WTC11 (cell line): Measurements from ENCODE around the gene SLC39A6. TPM values are rescaled to one million over a fixed set of nuclear protein-coding genes. Genes with fewer than 3 reads are reported as not detected.

Source experiments
- CREM ChIP-seq: sonication (generic); formaldehyde crosslinking; IDR thresholded peaks from 2 replicates; pipeline ENCODE4 v1.8.1; 2022; ENCODE audit warnings: mild to moderate bottlenecking, missing genetic modification reagents, moderate library complexity
- ESRRA ChIP-seq: sonication (generic); formaldehyde crosslinking; IDR thresholded peaks from 2 replicates; pipeline ENCODE4 v1.8.1; 2022; ENCODE audit warnings: mild to moderate bottlenecking, missing genetic modification reagents, borderline replicate concordance
- FOXP1 ChIP-seq: sonication (generic); formaldehyde crosslinking; IDR thresholded peaks from 2 replicates; pipeline ENCODE4 v1.8.0; 2022; ENCODE audit warnings: missing genetic modification reagents, mild to moderate bottlenecking, moderate library complexity, borderline replicate concordance
- GABPB1 ChIP-seq: sonication (generic); formaldehyde crosslinking; IDR thresholded peaks from 2 replicates; pipeline ENCODE4 v1.8.1; 2023; ENCODE audit warnings: mild to moderate bottlenecking, missing genetic modification reagents
- HMGA2 ChIP-seq: fragments of 250-450 bp; sonication (Bioruptor Pico); IDR thresholded peaks from 2 replicates; pipeline ENCODE4 v1.4.0; 2021; ENCODE audit warnings: mild to moderate bottlenecking, moderate library complexity
- HMGXB4 ChIP-seq: sonication (generic); formaldehyde crosslinking; IDR thresholded peaks from 2 replicates; pipeline ENCODE4 v1.8.1; 2023; ENCODE audit warnings: mild to moderate bottlenecking, moderate library complexity, missing genetic modification reagents
- MXD4 ChIP-seq: fragments of 250-450 bp; sonication (Bioruptor Pico); IDR thresholded peaks from 2 replicates; pipeline ENCODE4 v1.8.0; 2021; ENCODE audit warnings: mild to moderate bottlenecking, moderate library complexity, borderline replicate concordance
- OVOL2 ChIP-seq: fragments of 250-450 bp; sonication (Bioruptor Pico); IDR thresholded peaks from 2 replicates; pipeline ENCODE4 v1.9.0; 2021; ENCODE audit warnings: mild to moderate bottlenecking, borderline replicate concordance
- RORB ChIP-seq: fragments of 250-450 bp; sonication (Bioruptor Pico); IDR thresholded peaks from 2 replicates; pipeline ENCODE4 v1.9.0; 2021; ENCODE audit warnings: mild to moderate bottlenecking
- SMAD3 ChIP-seq: sonication (generic); formaldehyde crosslinking; IDR thresholded peaks from 2 replicates; pipeline ENCODE4 v1.8.0; 2022; ENCODE audit warnings: missing genetic modification reagents, mild to moderate bottlenecking, borderline replicate concordance
- TP53 ChIP-seq: sonication (generic); formaldehyde crosslinking; IDR thresholded peaks from 2 replicates; pipeline ENCODE4 v1.8.1; 2023; ENCODE audit warnings: mild to moderate bottlenecking, missing genetic modification reagents
- ZMAT4 ChIP-seq: fragments of 250-450 bp; sonication (Bioruptor Pico); IDR thresholded peaks from 2 replicates; pipeline ENCODE4 v1.9.0; 2021; ENCODE audit warnings: mild to moderate bottlenecking
- ZNF121 ChIP-seq: sonication (generic); formaldehyde crosslinking; IDR thresholded peaks from 2 replicates; pipeline ENCODE4 v1.8.0; 2023; ENCODE audit warnings: missing genetic modification reagents
- ZNF396 ChIP-seq: fragments of 250-450 bp; sonication (Bioruptor Pico); IDR thresholded peaks from 2 replicates; pipeline ENCODE4 v1.8.0; 2021; ENCODE audit warnings: mild to moderate bottlenecking, moderate library complexity, borderline replicate concordance
- total RNA-seq: library from RNA; stranded (reverse); gene quantifications from 3 replicates; pipeline ENCODE4 v1.2.3, GENCODE V29; 2021
- TF ChIP-seq, protein P1 (sequence below): sonication (generic); formaldehyde crosslinking; IDR thresholded peaks from 2 replicates; pipeline ENCODE4 v1.8.0; 2023; ENCODE audit warnings: missing genetic modification reagents
- TF ChIP-seq, protein P2 (sequence below): sonication (generic); formaldehyde crosslinking; IDR thresholded peaks from 2 replicates; pipeline ENCODE4 v1.8.0; 2022; ENCODE audit warnings: mild to moderate bottlenecking, missing genetic modification reagents
- TF ChIP-seq, protein P3 (sequence below): sonication (generic); formaldehyde crosslinking; IDR thresholded peaks from 2 replicates; pipeline ENCODE4 v1.8.1; 2023; ENCODE audit warnings: mild to moderate bottlenecking, missing genetic modification reagents, moderate library complexity
- TF ChIP-seq, protein P4 (sequence below): sonication (generic); formaldehyde crosslinking; IDR thresholded peaks from 2 replicates; pipeline ENCODE4 v1.8.0; 2022; ENCODE audit warnings: missing genetic modification reagents
- TF ChIP-seq, protein P5 (sequence below): sonication (generic); formaldehyde crosslinking; conservative IDR thresholded peaks from 2 replicates; pipeline ENCODE4 v1.8.1; 2023; ENCODE audit warnings: mild to moderate bottlenecking, low read depth, missing genetic modification reagents, moderate library complexity
- TF ChIP-seq, protein P6 (sequence below): sonication (generic); formaldehyde crosslinking; IDR thresholded peaks from 2 replicates; pipeline ENCODE4 v1.8.0; 2023; ENCODE audit warnings: missing genetic modification reagents, mild to moderate bottlenecking, borderline replicate concordance
- TF ChIP-seq, protein P7 (sequence below): sonication (generic); formaldehyde crosslinking; IDR thresholded peaks from 2 replicates; pipeline ENCODE4 v1.8.1; 2022; ENCODE audit warnings: mild to moderate bottlenecking, missing genetic modification reagents, moderate library complexity, borderline replicate concordance

Gene SLC39A6
- total RNA-seq, 1 experiment from 2014 or later = 29.2 TPM

DNA sequence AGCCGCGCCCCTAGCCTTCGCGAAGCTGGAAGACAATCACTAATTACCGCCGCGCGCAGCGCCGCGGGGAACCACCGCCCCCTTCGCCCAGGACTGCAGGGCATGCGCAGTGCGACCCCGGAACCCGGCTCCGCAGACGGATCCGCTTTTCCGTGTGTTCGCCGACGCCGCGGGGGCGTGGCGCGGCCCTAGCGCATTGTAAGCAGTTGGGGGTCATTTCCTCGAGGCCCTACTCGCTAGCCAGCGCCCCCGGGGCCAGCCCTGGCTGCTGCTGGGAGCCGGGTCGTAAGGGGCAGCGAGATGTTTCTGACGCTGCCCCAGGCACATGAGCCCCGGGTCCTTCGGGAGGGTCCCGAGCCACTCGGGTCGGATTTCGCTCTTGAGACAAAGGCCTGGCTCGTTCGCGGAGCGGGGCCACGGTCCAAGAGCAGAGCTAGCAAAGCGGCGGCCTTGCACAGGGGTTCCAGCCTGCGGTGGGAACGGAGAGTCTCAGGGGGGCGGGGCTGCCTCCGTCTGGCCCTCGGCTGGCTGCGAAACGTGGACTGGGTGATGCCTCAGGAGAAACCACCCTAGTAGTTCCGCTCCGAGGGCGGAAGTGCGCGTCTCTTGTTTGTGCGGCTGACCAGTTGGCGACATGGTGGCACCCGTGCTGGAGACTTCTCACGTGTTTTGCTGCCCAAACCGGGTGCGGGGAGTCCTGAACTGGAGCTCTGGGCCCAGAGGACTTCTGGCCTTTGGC lies at the start of gene SLC39A6, which contains the start of gene ELP2 (continued):
- TF ChIP-seq HMGXB4 (CRISPR knock-in tag) (peak; percentile 73; the same call in 1 of the 2 replicates), SMAD3 (CRISPR knock-in tag) (peak; percentile 9; the same call in 1 of the 2 replicates), RORB (CRISPR knock-in tag) (no peak), GABPB1 (CRISPR knock-in tag) (peak; percentile 63), ESRRA (CRISPR knock-in tag) (0 out of 2 replicates have a peak, but pooled peaks have one; percentile 22), ZMAT4 (CRISPR knock-in tag) (no peak), TP53 (CRISPR knock-in tag) (no peak), MXD4 (no peak), ZNF121 (CRISPR knock-in tag) (no peak), OVOL2 (CRISPR knock-in tag) (no peak), HMGA2 (CRISPR knock-in tag) (no peak), ZNF396 (CRISPR knock-in tag) (no peak), FOXP1 (CRISPR knock-in tag) (peak; percentile 73), CREM (CRISPR knock-in tag) (0 out of 2 replicates have a peak, but pooled peaks have one; percentile 67)
- TF ChIP-seq, protein P1, sequence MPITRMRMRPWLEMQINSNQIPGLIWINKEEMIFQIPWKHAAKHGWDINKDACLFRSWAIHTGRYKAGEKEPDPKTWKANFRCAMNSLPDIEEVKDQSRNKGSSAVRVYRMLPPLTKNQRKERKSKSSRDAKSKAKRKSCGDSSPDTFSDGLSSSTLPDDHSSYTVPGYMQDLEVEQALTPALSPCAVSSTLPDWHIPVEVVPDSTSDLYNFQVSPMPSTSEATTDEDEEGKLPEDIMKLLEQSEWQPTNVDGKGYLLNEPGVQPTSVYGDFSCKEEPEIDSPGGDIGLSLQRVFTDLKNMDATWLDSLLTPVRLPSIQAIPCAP (CRISPR knock-in tag) = no peak
- TF ChIP-seq, protein P2, sequence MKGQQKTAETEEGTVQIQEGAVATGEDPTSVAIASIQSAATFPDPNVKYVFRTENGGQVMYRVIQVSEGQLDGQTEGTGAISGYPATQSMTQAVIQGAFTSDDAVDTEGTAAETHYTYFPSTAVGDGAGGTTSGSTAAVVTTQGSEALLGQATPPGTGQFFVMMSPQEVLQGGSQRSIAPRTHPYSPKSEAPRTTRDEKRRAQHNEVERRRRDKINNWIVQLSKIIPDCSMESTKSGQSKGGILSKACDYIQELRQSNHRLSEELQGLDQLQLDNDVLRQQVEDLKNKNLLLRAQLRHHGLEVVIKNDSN = peak; percentile 39
- TF ChIP-seq, protein P3, sequence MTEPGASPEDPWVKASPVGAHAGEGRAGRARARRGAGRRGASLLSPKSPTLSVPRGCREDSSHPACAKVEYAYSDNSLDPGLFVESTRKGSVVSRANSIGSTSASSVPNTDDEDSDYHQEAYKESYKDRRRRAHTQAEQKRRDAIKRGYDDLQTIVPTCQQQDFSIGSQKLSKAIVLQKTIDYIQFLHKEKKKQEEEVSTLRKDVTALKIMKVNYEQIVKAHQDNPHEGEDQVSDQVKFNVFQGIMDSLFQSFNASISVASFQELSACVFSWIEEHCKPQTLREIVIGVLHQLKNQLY = no peak
- TF ChIP-seq, protein P4, sequence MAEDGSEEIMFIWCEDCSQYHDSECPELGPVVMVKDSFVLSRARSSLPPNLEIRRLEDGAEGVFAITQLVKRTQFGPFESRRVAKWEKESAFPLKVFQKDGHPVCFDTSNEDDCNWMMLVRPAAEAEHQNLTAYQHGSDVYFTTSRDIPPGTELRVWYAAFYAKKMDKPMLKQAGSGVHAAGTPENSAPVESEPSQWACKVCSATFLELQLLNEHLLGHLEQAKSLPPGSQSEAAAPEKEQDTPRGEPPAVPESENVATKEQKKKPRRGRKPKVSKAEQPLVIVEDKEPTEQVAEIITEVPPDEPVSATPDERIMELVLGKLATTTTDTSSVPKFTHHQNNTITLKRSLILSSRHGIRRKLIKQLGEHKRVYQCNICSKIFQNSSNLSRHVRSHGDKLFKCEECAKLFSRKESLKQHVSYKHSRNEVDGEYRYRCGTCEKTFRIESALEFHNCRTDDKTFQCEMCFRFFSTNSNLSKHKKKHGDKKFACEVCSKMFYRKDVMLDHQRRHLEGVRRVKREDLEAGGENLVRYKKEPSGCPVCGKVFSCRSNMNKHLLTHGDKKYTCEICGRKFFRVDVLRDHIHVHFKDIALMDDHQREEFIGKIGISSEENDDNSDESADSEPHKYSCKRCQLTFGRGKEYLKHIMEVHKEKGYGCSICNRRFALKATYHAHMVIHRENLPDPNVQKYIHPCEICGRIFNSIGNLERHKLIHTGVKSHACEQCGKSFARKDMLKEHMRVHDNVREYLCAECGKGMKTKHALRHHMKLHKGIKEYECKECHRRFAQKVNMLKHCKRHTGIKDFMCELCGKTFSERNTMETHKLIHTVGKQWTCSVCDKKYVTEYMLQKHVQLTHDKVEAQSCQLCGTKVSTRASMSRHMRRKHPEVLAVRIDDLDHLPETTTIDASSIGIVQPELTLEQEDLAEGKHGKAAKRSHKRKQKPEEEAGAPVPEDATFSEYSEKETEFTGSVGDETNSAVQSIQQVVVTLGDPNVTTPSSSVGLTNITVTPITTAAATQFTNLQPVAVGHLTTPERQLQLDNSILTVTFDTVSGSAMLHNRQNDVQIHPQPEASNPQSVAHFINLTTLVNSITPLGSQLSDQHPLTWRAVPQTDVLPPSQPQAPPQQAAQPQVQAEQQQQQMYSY (CRISPR knock-in tag) = peak; percentile 96
- TF ChIP-seq, protein P5, sequence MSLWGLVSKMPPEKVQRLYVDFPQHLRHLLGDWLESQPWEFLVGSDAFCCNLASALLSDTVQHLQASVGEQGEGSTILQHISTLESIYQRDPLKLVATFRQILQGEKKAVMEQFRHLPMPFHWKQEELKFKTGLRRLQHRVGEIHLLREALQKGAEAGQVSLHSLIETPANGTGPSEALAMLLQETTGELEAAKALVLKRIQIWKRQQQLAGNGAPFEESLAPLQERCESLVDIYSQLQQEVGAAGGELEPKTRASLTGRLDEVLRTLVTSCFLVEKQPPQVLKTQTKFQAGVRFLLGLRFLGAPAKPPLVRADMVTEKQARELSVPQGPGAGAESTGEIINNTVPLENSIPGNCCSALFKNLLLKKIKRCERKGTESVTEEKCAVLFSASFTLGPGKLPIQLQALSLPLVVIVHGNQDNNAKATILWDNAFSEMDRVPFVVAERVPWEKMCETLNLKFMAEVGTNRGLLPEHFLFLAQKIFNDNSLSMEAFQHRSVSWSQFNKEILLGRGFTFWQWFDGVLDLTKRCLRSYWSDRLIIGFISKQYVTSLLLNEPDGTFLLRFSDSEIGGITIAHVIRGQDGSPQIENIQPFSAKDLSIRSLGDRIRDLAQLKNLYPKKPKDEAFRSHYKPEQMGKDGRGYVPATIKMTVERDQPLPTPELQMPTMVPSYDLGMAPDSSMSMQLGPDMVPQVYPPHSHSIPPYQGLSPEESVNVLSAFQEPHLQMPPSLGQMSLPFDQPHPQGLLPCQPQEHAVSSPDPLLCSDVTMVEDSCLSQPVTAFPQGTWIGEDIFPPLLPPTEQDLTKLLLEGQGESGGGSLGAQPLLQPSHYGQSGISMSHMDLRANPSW (CRISPR knock-in tag) = no peak
- TF ChIP-seq, protein P6, sequence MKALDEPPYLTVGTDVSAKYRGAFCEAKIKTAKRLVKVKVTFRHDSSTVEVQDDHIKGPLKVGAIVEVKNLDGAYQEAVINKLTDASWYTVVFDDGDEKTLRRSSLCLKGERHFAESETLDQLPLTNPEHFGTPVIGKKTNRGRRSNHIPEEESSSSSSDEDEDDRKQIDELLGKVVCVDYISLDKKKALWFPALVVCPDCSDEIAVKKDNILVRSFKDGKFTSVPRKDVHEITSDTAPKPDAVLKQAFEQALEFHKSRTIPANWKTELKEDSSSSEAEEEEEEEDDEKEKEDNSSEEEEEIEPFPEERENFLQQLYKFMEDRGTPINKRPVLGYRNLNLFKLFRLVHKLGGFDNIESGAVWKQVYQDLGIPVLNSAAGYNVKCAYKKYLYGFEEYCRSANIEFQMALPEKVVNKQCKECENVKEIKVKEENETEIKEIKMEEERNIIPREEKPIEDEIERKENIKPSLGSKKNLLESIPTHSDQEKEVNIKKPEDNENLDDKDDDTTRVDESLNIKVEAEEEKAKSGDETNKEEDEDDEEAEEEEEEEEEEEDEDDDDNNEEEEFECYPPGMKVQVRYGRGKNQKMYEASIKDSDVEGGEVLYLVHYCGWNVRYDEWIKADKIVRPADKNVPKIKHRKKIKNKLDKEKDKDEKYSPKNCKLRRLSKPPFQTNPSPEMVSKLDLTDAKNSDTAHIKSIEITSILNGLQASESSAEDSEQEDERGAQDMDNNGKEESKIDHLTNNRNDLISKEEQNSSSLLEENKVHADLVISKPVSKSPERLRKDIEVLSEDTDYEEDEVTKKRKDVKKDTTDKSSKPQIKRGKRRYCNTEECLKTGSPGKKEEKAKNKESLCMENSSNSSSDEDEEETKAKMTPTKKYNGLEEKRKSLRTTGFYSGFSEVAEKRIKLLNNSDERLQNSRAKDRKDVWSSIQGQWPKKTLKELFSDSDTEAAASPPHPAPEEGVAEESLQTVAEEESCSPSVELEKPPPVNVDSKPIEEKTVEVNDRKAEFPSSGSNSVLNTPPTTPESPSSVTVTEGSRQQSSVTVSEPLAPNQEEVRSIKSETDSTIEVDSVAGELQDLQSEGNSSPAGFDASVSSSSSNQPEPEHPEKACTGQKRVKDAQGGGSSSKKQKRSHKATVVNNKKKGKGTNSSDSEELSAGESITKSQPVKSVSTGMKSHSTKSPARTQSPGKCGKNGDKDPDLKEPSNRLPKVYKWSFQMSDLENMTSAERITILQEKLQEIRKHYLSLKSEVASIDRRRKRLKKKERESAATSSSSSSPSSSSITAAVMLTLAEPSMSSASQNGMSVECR (CRISPR knock-in tag) = peak; percentile 89
- TF ChIP-seq, protein P7, sequence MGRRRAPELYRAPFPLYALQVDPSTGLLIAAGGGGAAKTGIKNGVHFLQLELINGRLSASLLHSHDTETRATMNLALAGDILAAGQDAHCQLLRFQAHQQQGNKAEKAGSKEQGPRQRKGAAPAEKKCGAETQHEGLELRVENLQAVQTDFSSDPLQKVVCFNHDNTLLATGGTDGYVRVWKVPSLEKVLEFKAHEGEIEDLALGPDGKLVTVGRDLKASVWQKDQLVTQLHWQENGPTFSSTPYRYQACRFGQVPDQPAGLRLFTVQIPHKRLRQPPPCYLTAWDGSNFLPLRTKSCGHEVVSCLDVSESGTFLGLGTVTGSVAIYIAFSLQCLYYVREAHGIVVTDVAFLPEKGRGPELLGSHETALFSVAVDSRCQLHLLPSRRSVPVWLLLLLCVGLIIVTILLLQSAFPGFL (CRISPR knock-in tag) = no peak
